ENCODE results near the gene NQO2.

The NQO2 gene

GRCh38 chr6:2999618-3000557, at the start of gene NQO2:
TSS of gene NQO2 (plus strand) at chr6:2999894. CDS start at chr6:3006553, 6,659 bp downstream.
- DNase-seq: peak; percentile 32

GRCh38 chr6:2950713-2951112, 49.0 kb upstream of the NQO2 start:
- no peak for DNase-seq

- DNase-seq: no peak
Measured at GRCh38 chr6:2951728-2952127, 48.0 kb upstream of the NQO2 start.

GRCh38 chr6:2952557-2953095, 47.1 kb upstream of the NQO2 start:
- DNase-seq: no peak

GRCh38 chr6:2953098-2953497, 46.6 kb upstream of the NQO2 start:
- no peak for DNase-seq

- DNase-seq: no peak
Measured at GRCh38 chr6:2956930-2957685, 42.6 kb upstream of the NQO2 start.

GRCh38 chr6:2957696-2958330, 41.9 kb upstream of the NQO2 start:
- no peak for DNase-seq

GRCh38 chr6:2958331-2958711, 41.4 kb upstream of the NQO2 start:
- no peak for DNase-seq

- no peak for DNase-seq
Measured at GRCh38 chr6:2958776-2959175, 40.9 kb upstream of the NQO2 start.

- DNase-seq: no peak
Measured at GRCh38 chr6:2959909-2960719, 39.6 kb upstream of the NQO2 start.

- DNase-seq: no peak
Measured at GRCh38 chr6:2960935-2961334, 38.8 kb upstream of the NQO2 start.

GRCh38 chr6:2961506-2961905, 38.2 kb upstream of the NQO2 start:
- no peak for DNase-seq

- DNase-seq: no peak
Measured at GRCh38 chr6:2962004-2962403, 37.7 kb upstream of the NQO2 start.

- no peak for DNase-seq
Measured at GRCh38 chr6:2962636-2963035, 37.1 kb upstream of the NQO2 start.

- no peak for DNase-seq
Measured at GRCh38 chr6:2963756-2964155, 35.9 kb upstream of the NQO2 start.

- no peak for DNase-seq
Measured at GRCh38 chr6:2964793-2965505, 34.7 kb upstream of the NQO2 start.

- no peak for DNase-seq
Measured at GRCh38 chr6:2966347-2966746, 33.3 kb upstream of the NQO2 start.

- DNase-seq: no peak
Measured at GRCh38 chr6:2967936-2968335, 31.8 kb upstream of the NQO2 start.

GRCh38 chr6:2968600-2969135, 31.0 kb upstream of the NQO2 start:
- DNase-seq: no peak

GRCh38 chr6:2969549-2969948, 30.1 kb upstream of the NQO2 start:
- DNase-seq: no peak

- DNase-seq: no peak
Measured at GRCh38 chr6:2970034-2970685, 29.5 kb upstream of the NQO2 start.

All from NCI-H2081 treated with DMSO at 0.1 percent for 48 hours (cell line).